ENCODE data around the gene SGMS1.
"Not testable (repeated sequence)": the region's sequence is repeated elsewhere in the genome, so short reads cannot be mapped to it uniquely, and the experiment has no call there.

The SGMS1 gene

GRCh38 chr10:50447691-50448090 is 176.1 kb downstream of the SGMS1 start:
- TF ChIP-seq, protein P1, sequence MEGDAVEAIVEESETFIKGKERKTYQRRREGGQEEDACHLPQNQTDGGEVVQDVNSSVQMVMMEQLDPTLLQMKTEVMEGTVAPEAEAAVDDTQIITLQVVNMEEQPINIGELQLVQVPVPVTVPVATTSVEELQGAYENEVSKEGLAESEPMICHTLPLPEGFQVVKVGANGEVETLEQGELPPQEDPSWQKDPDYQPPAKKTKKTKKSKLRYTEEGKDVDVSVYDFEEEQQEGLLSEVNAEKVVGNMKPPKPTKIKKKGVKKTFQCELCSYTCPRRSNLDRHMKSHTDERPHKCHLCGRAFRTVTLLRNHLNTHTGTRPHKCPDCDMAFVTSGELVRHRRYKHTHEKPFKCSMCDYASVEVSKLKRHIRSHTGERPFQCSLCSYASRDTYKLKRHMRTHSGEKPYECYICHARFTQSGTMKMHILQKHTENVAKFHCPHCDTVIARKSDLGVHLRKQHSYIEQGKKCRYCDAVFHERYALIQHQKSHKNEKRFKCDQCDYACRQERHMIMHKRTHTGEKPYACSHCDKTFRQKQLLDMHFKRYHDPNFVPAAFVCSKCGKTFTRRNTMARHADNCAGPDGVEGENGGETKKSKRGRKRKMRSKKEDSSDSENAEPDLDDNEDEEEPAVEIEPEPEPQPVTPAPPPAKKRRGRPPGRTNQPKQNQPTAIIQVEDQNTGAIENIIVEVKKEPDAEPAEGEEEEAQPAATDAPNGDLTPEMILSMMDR (IDR thresholded peaks at IDR 0.05; ENCODE audit: insufficient read depth, low read depth, low read length, missing control alignments): no peak

GRCh38 chr10:50445777-50446176 is 178.0 kb downstream of the SGMS1 start:
- H3K4me3 ChIP-seq (ENCODE audit: low read depth, low read length); DNase-seq (ENCODE audit: low read depth): not testable (repeated sequence)

More at GRCh38 chr10:50447691-50448090, 176.1 kb downstream of the SGMS1 start:
- no peak overlapping the region for H3K4me3 ChIP-seq (ENCODE audit: low read depth, low read length)
- DNase-seq (ENCODE audit: low read depth): no peak

GRCh38 chr10:50440489-50440888 is 183.3 kb downstream of the SGMS1 start:
- DNase-seq (ENCODE audit: low read depth): no peak
- H3K4me3 ChIP-seq (ENCODE audit: low read depth, low read length): no peak overlapping the region
- TF ChIP-seq, protein P1 (IDR thresholded peaks at IDR 0.05; ENCODE audit: insufficient read depth, low read depth, low read length, missing control alignments): no peak

- H3K4me3 ChIP-seq (ENCODE audit: low read depth, low read length): no peak overlapping the region
- no peak for DNase-seq (ENCODE audit: low read depth)
- TF ChIP-seq, protein P1 (IDR thresholded peaks at IDR 0.05; ENCODE audit: insufficient read depth, low read depth, low read length, missing control alignments): no peak
Observed at GRCh38 chr10:50439806-50440205, 183.9 kb downstream of the SGMS1 start.

GRCh38 chr10:50439187-50439586 is 184.6 kb downstream of the SGMS1 start:
- DNase-seq (ENCODE audit: low read depth): no peak
- TF ChIP-seq, protein P1 (IDR thresholded peaks at IDR 0.05; ENCODE audit: insufficient read depth, low read depth, low read length, missing control alignments): no peak
- no peak overlapping the region for H3K4me3 ChIP-seq (ENCODE audit: low read depth, low read length)

DNA sequence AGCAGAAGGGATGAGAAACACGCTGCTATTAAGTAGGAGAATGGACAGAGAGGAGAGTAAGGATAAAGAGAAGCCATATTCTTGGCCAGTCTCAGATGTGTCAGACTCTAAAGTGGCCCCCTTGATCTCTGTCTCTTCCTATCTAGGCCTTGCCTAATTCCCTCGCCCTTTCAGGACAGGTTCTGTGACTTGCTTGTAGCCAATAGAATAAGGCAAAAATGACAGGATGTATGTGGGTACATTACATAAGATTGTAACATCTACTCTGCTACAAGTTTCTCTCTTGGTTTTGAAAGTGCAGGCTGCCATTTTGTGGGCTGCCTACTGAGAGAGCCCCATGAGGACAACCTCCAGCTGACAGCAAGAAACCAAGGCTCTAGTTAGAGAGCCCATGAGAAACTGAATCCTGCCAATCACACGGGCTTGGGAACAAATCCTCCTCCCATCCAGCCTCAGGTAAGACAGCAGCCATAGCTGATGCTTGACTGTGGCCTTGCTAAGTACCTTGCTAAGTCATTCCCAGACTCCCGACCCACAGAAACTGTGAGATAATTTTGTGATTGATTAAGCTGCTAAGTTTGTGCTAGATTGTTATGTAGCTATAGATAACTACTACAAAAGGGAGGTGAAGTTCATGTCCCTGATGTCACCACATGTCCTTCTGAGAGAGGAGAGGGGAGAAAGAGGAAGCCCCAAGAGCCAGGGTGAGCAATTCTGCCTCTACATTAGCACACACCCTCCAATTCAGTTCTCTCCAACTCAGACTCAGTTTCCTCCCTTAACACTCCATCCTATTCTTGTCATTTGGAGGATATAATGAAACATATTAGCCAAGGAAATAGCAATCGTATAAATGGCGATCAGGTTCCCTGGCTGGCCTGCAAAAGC is 185.5 kb downstream of the SGMS1 start:
- TF ChIP-seq, protein P1 (IDR thresholded peaks at IDR 0.05; ENCODE audit: insufficient read depth, low read depth, low read length, missing control alignments): no peak
- peak; percentile 52 for DNase-seq (ENCODE audit: low read depth)
- no peak overlapping the region for H3K4me3 ChIP-seq (ENCODE audit: low read depth, low read length)

DNA sequence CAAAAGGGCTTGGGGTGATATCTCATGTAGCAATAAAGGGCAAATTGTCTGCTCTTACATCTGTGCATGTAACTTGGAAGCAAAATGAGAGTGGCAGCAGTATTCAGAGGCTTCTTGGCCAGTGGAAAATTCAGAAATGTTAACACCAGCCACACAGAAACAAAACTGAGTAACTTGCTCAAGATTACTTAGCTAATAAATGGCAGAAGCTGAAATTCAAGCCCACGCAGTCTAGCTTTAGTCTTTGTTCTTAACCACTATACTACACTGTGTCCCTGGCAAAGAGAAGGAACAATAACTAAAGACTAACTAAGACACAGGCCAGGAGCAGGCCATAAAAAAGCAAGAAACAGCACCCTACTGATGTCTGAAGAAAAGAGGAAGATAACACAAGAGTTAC is 186.5 kb downstream of the SGMS1 start:
- H3K4me3 ChIP-seq (ENCODE audit: low read depth, low read length): no peak overlapping the region
- TF ChIP-seq, protein P1 (IDR thresholded peaks at IDR 0.05; ENCODE audit: insufficient read depth, low read depth, low read length, missing control alignments): no peak
- DNase-seq (ENCODE audit: low read depth): no peak
